Occipital lobe (tissue), 2 donors: ENCODE data around the gene AQP6. TPM values are rescaled to one million over a fixed set of nuclear protein-coding genes. Genes with fewer than 3 reads are reported as not detected.

Experiments used
- DNase-seq: peaks from one replicate; lab custom pipeline; 2025; lab: John Stamatoyannopoulos, UW
- total RNA-seq: library from RNA; depleted of rRNA; stranded (reverse); fragments of >200 nt; gene quantifications from one replicate; pipeline ENCODE4 v1.2.3, GENCODE V29; 2014

The AQP6 gene
- total RNA-seq, 1 donor from 2014 or later = 0.62 TPM

GRCh38 chr12:49942921-49943624 is 29.7 kb upstream of the AQP6 start:
- DNase-seq = no peak

- no peak for DNase-seq
These were observed 29.2 kb upstream of the AQP6 start for GRCh38 chr12:49943625-49943960.

GRCh38 chr12:49944046-49944445 is 28.7 kb upstream of the AQP6 start:
- no peak for DNase-seq

GRCh38 chr12:49944718-49945117 is 28.0 kb upstream of the AQP6 start:
- DNase-seq = no peak

GRCh38 chr12:49945394-49946080 is 27.2 kb upstream of the AQP6 start:
- peak; percentile 67 for DNase-seq

GRCh38 chr12:49946086-49946485 is 26.7 kb upstream of the AQP6 start:
- DNase-seq = no peak

- DNase-seq = no peak
These were observed 26.2 kb upstream of the AQP6 start for GRCh38 chr12:49946497-49946896.

GRCh38 chr12:49947593-49948226 is 25.0 kb upstream of the AQP6 start:
- no peak for DNase-seq

GRCh38 chr12:49948866-49949845 is 23.6 kb upstream of the AQP6 start:
- DNase-seq = no peak

- DNase-seq = no peak
These were observed 22.9 kb upstream of the AQP6 start for GRCh38 chr12:49949866-49950265.

GRCh38 chr12:49950273-49951251 is 22.2 kb upstream of the AQP6 start, which contains the start of gene AQP2:
AQP2 (plus strand) TSS chr12:49950737; CDS start chr12:49950831, 94 bp downstream.
- DNase-seq = no peak

GRCh38 chr12:49951411-49952240 is 21.1 kb upstream of the AQP6 start:
- DNase-seq = no peak

GRCh38 chr12:49952391-49953055 is 20.2 kb upstream of the AQP6 start:
- no peak for DNase-seq

GRCh38 chr12:49953151-49953550 is 19.6 kb upstream of the AQP6 start:
- DNase-seq = no peak

- no peak for DNase-seq
These were observed 18.5 kb upstream of the AQP6 start for GRCh38 chr12:49953961-49954846.

- DNase-seq = no peak
These were observed 17.6 kb upstream of the AQP6 start for GRCh38 chr12:49954863-49955830.
